Dedifferentiated amniotic fluid mesenchymal stem cell (primary cell): ENCODE data around the gene TAF1C.

Experiments used
- DNase-seq: peaks from one replicate; pipeline ENCODE4 v3.0.0-alpha.2; 2016; ENCODE audit errors: extremely low spot score

Gene TAF1C

DNA sequence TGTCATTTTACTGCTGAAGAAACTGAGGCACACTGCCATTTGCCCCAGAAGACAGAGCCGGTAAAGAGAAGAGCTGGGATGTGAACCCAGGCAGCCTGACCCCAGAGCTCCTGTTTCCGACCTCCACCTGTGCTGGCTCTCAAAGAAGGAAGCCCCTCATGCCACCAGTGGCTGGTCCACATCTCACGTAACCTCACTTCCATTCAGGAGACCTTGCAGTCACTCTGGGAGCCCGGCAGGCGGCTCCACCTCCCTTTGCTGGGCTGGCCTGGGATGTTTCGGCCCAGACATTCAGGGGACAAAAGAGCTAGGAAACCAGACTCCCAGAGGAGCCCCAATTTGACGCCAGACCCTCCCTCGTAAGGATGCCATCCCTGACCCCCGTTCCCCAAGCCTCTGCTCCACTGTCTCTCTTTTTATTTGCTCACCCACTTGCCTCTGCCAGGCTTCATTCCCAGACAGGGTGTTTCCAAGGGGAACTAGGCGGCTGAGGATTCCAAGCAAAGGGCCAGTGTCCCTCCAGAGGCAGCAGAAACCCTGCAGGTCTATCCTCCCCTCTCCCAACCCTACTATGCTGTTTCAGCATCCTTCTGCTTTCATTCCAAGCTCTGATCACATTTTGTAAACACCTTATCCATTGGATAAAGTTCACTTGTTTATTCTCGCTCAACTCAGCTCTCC is 2.8 kb downstream of the TAF1C start:
- DNase-seq: no peak

DNA sequence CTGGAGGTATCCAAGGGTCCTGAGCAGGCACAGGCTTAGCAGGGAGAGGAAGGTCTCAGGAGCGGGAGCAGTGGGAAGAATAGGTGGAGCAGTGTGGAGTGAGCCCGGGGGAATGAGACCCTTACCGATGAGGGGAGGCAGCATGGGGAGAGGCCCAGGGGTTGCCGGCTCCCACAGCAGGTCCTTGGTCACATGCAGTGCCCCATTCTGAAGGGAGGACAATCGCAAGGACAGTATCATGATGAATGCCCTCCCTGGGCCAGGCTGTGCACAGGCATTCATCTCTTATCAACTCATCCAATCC is 3.3 kb downstream of the TAF1C start:
- DNase-seq: no peak

GRCh38 chr16:84182680-84183571 is 3.9 kb downstream of the TAF1C start:
- no peak for DNase-seq

GRCh38 chr16:84182104-84182503 is 4.8 kb downstream of the TAF1C start:
- no peak for DNase-seq

GRCh38 chr16:84181144-84181915 is 5.5 kb downstream of the TAF1C start:
- DNase-seq: no peak

DNA sequence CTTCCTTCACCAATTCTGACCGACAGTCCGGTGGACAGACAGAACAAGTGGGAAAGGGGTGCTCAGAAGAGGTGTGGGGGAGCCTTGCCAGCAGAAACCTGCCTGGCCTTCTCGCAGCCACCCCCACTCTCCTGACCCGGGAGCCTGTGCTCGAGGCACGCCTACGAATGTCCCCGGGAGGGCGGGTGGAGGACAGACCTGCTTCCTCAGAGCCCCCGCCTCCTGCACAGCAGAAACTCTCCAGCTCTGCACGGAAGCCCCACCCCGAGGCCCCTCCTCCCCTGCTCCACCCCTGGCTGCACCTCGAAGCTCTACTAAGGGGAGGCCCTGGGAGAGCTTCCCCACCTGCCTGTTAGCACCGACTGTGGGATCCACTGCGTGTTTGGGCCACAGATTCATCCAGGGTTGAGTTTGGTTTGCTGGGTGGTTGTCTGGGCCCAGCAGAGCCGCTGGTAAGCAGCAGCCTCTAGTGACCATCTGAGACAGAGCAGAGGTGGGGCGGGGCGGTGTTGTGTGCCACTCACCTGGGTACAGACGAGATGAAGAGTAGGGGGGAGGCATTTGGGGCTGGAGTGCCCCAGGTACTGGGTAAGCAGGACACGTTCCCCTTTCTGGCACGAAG is 6.2 kb downstream of the TAF1C start:
- no peak for DNase-seq

DNA sequence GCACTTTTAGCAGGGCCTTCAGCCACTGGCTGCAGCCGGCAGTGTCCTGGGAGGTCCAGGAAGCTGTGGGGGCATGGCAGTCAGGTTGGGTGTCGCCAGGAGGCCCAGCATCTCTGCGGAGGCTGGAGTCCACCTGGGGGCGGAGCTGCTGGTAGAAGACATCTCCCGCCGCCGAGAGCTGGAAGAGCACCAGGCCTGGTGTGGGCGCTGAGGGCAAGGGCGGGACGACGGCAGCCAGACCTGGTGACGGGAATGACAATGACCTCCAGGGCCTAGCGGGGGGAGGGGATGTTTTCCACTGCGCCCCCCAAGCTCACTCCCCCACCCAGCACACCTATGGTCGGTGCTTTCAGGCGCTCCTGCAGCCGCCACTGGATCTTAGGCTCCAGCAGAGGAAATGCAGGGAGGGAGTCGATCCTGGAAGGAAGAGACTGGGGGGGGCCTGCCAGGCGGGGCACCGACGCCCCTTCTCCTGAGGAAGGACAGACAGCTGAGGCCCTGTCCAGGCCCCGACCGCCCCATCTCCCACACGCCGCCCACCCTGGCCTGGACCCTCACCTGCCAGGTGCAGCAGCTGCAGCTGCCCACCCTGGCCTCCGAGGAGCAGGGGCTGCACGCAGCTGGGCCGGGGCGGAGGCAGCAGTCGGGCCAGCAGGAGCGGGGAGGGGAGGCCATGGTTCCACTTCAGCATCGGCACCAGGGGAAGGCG is 7.1 kb downstream of the TAF1C start:
- DNase-seq: no peak

DNA sequence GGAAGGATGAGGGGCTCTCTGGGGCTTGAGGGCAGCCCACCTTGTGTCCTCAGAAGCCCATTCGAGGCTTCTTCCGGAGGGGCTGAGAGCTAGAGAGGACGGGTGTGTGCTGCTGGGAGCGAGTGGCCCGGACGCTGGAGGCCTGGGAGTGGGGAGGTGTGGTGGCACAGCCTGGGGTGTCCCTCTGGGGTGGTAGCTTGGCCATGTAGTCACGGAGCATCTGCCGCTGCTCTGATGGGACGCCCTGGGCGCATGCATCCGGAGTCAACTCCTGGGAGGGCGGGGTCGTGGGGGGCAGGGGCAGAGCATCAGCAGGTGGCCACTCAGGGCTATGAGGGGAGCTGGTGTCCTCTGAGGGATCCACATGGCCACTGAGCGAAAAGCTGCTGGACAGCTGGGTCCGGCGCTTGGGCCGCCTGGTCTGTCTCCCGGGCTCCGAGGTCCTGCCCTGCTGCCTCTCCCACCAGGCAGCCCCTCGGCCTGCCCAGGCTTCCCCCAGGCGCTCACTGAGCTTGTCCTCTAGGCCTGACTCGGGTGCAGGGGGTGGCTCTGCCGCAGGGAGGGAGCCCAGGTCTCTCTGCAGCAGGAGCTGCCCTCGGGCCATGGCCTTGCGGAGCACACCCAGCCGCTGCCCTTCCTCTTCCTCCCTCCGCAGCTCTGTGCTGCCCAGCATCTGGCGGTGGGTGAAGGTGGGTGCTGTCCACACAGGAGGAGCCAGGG is 7.8 kb downstream of the TAF1C start:
- no peak for DNase-seq

- DNase-seq: no peak
Observed at GRCh38 chr16:84178146-84178765, 8.6 kb downstream of the TAF1C start.

GRCh38 chr16:84177741-84178073 is 9.2 kb downstream of the TAF1C start:
- no peak for DNase-seq

DNA sequence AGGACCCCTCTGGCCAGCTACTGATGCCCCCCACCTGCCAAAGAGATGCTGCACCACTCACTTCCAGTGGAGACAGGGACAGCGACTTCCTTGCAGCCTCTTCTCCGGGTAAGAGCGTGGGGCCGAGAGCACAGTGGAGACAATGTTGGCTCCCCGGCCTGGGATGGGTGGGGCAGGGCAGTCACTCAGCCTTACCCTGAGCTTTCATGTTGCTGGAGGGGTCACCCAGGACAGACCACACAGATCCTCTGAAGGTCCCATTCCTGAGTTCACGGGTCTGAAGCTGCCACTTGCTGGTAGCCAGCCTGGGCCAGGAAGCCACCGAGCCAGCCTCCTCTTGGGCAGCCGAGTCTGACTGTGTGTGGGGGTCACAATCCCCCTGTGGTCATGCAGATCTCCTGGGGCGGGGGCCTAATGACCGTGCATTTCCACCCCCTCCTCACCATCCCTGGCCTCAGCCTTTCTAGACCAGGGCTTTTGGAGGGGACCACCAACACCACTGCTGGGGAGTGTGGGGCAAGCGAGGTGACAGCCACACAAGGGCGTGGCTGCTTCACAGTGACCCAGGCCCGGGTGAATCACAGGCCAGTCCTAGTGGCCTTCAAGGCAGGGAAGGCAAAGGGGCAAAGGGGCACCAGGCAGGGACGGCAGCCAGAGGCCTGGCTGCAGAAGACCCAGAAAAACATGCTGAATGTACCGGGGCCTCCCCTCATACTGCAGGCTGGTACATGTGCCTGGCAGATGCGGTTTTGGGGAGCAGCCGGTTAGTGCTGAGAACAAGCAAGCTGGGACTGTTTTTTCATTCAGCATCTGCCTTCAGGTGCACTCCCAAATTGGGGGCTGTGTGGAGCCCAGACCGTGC is 10.4 kb downstream of the TAF1C start:
- DNase-seq: no peak

DNA sequence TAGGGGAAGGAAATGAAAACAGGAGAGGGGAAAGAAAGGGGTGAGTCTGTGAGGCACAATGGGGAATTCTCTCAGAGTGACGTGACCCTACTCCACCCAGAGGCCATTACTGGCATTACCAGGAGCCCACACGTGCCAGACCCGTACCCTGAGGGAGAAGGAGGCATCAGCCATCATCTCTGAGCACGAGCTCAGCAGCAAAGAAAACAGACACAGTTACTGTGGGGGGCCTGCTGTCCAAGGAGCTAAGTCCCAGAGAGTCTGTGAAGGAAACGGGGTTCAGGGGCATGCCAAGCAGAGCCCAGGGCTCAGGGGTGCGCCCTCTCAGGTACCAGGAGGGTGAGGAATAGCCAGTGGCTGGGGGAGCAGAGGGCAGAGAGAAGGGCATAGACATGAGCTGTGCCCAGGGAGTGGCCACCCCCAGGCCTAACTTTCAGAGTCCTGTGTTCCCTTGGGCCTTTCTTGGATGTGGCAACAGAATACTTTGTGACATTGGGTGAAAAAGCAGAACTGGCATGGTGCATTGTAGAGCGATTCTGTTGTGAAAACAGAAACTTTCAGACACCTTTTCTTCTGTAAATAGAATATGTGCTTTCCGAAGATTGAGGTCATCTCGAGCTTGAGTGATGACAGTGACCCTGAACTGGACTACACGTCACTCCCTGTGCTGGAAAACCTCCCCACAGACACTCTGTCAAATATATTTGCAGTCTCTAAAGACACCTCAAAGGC is 11.3 kb downstream of the TAF1C start:
- no peak for DNase-seq

- DNase-seq: no peak
Observed at GRCh38 chr16:84174396-84174795, 12.5 kb downstream of the TAF1C start.

DNA sequence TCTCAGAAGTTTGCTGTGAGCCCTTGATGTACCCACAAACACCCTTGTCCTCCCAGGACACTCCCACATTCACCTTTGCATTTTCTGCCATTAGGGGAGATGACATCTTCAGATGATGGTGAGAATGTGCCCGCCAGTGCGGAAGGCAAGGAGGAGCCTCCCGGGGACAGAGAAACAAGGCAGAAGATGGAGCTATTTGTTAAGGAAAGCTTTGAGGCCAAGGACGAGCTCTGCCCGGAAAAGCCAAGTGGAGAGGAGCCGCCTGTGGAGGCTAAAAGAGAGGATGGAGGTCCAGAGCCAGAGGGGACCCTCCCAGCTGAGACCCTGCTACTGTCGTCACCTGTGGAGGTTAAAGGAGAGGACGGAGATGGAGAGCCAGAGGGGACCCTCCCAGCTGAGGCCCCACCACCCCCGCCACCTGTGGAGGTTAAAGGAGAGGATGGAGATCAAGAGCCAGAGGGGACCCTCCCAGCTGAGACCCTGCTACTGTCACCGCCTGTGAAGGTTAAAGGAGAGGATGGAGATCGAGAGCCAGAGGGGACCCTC is 17.0 kb downstream of the TAF1C start:
- DNase-seq: no peak

GRCh38 chr16:84166796-84167695 is 19.8 kb downstream of the TAF1C start:
- DNase-seq: no peak

DNA sequence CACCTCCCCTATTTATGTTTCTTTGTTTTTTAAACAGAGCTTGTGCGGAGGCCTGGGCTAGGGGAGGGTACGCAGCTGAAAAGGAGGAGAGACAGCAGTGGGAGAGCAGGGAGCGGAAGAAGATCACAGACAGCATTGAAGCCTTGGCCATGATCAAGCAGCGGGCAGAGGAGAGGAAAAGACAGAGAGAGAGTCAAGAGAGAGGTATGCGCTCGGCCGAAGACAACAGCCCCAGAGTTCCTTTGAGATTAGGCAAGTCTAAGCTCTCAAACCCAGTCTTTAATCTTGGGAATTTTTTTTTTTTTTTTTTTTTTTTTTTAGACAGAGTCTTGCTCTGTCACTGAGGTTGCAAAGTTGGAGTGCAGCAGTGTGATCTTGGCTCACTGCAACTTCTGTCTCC is 21.1 kb downstream of the TAF1C start:
- no peak for DNase-seq

GRCh38 chr16:84161801-84162200 is 25.1 kb downstream of the TAF1C start:
- no peak for DNase-seq

DNA sequence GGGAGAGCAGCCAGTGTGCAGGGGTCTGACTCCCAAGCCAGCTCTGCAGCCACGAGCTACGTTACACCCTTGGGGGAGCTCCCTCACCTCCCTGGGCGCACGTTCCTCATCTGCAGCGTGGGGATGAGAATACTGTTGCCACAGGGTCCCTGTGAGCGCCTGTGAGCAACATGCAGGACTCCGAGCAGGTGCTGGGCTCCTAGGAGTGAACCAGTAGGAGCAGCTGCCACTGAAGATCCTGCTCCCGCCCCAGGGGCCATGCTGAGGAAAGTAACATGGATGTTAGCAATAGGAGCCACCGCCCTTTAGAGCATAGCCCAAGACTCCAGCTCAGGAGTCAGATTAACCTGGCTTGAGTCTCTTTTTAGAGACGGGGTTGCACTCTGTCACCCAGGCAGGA is 25.8 kb downstream of the TAF1C start:
- no peak for DNase-seq
